Measurements from ENCODE around the gene TMC7. TPM values are rescaled to one million over a fixed set of nuclear protein-coding genes. Genes with fewer than 3 reads are reported as not detected.

TMC7 gene
- total and polyA plus RNA-seq, 8 donors = 0.19 to 23.8 (median 0.87) TPM; not detected in 1

GRCh38 chr16:19085679-19086200, 102.0 kb downstream of the TMC7 start:
- 18 to 37% (median 34%) methylated on average over 8 of the region's 8 CpGs for WGBS, 5 donors
- Histone ChIP-seq H3K27ac (no peak overlapping the region), H3K9me3 (no peaks in the 10 kb centered on the region), H3K36me3 (peaks cover 0 to 16% (median 16%) of the 10 kb centered on the region in 4 donors), H3K4me1 (peaks cover 14 to 17% (median 15%) of the 10 kb centered on the region in 4 donors), H3K27me3 (no peaks in the 10 kb centered on the region), H3K4me3 (no peak overlapping the region)
- peak; percentile 49 to 52 for DNase-seq
- TF ChIP-seq CTCF (IDR thresholded peaks at IDR 0.05) (no peak), EP300 (IDR thresholded peaks at IDR 0.05) (no peak), POLR2AphosphoS5 (IDR thresholded peaks at IDR 0.05) (no peak), POLR2A (IDR thresholded peaks at IDR 0.05) (no peak)
- intact Hi-C loops (cut with DNase I; ENCODE audit: low total_unique reads) = loop anchor here (5.0 kb wide), 2 partner anchors 82 to 287 kb away; partner anchors contain the start of gene SYT17

GRCh38 chr16:19086322-19087199, 102.8 kb downstream of the TMC7 start:
- peak overlapping the region in 2 of 5 donors; percentile 24 to 36 for H3K27ac ChIP-seq
- intact Hi-C loops (cut with DNase I; ENCODE audit: low total_unique reads) = loop anchor here (5.0 kb wide), 2 partner anchors 81 to 286 kb away; partner anchors contain the start of gene SYT17
- 5 to 6% (median 6%) methylated on average over 47 to 52 of the region's 52 CpGs for WGBS, 5 donors

GRCh38 chr16:19088341-19088916, 104.7 kb downstream of the TMC7 start:
- Histone ChIP-seq H3K27me3 (no peaks in the 10 kb centered on the region), H3K4me1 (peaks cover 14 to 21% (median 17%) of the 10 kb centered on the region in 4 donors), H3K36me3 (no peaks in the 10 kb centered on the region), H3K9me3 (no peaks in the 10 kb centered on the region), H3K4me3 (no peak overlapping the region), H3K27ac (no peak overlapping the region)
- DNase-seq = no peak
- WGBS, 5 donors = 84 to 90% (median 88%) methylated on average over 5 of the region's 5 CpGs
- TF ChIP-seq CTCF (IDR thresholded peaks at IDR 0.05) (no peak), EP300 (IDR thresholded peaks at IDR 0.05) (no peak), POLR2A (IDR thresholded peaks at IDR 0.05) (no peak), POLR2AphosphoS5 (IDR thresholded peaks at IDR 0.05) (no peak)
- intact Hi-C loops (cut with DNase I; ENCODE audit: low total_unique reads) = loop anchor here (5.0 kb wide), 2 partner anchors 79 to 284 kb away; partner anchors contain the start of gene SYT17

More at GRCh38 chr16:19086322-19087199, 102.8 kb downstream of the TMC7 start:
- peak; percentile 89 to 96 for DNase-seq
- Histone ChIP-seq H3K4me3 (peak overlapping the region; percentile 37 to 44 (median 42)), H3K36me3 (peaks cover 0 to 9% (median 8%) of the 10 kb centered on the region in 4 donors), H3K9me3 (no peaks in the 10 kb centered on the region), H3K27me3 (no peaks in the 10 kb centered on the region), H3K4me1 (peaks cover 14 to 17% (median 15%) of the 10 kb centered on the region in 4 donors)
- TF ChIP-seq EP300 (IDR thresholded peaks at IDR 0.05) = no peak
- peak in 5 of 7 experiments; percentile 88 to 99 (median 97) for TF ChIP-seq CTCF (IDR thresholded peaks at IDR 0.05)
- no peak for TF ChIP-seq POLR2A (IDR thresholded peaks at IDR 0.05)
- TF ChIP-seq POLR2AphosphoS5 (IDR thresholded peaks at IDR 0.05) = peak in 1 of 3 donors; percentile 79

GRCh38 chr16:19089410-19089955, 105.7 kb downstream of the TMC7 start:
- Histone ChIP-seq H3K27me3 (no peaks in the 10 kb centered on the region), H3K27ac (no peak overlapping the region), H3K4me3 (no peak overlapping the region), H3K9me3 (no peaks in the 10 kb centered on the region), H3K36me3 (no peaks in the 10 kb centered on the region), H3K4me1 (peaks cover 14 to 28% (median 22%) of the 10 kb centered on the region in 4 donors)
- DNase-seq = no peak
- TF ChIP-seq EP300 (IDR thresholded peaks at IDR 0.05) = no peak
- no peak for TF ChIP-seq CTCF (IDR thresholded peaks at IDR 0.05)
- no peak for TF ChIP-seq POLR2AphosphoS5 (IDR thresholded peaks at IDR 0.05)
- TF ChIP-seq POLR2A (IDR thresholded peaks at IDR 0.05) = no peak
- 85 to 90% (median 89%) methylated on average over 3 of the region's 3 CpGs for WGBS, 5 donors
- intact Hi-C loops (cut with DNase I; ENCODE audit: low total_unique reads) = loop anchor here (5.0 kb wide), 2 partner anchors 78 to 283 kb away; partner anchors contain the start of gene SYT17
